A549 treated with AZD9567 at 1 μM for 4 hours (cell line): Measurements from ENCODE around the gene IFNW1. TPM values are rescaled to one million over a fixed set of nuclear protein-coding genes. Genes with fewer than 3 reads are reported as not detected.

Experiments
- total RNA-seq: library from RNA; stranded (reverse); fragments of 200-300 nt; extraction: Qiagen RNA extraction; gene quantifications from 5 replicates; pipeline ENCODE4 v1.2.3, GENCODE V29; 2022; ENCODE audit not compliant: insufficient read depth

The IFNW1 gene
- total RNA-seq: not detected in 5 replicates

GRCh38 chr9:21141427-21141882, at the start of gene IFNW1:
IFNW1 (minus strand) TSS chr9:21141832; CDS start chr9:21141570, 262 bp downstream.

GRCh38 chr9:21187487-21187886, 45.9 kb upstream of the IFNW1 start, which contains the start of gene IFNA4:
IFNA4 (minus strand) TSS chr9:21187587; CDS start chr9:21187531, 56 bp downstream.

GRCh38 chr9:21166560-21166959, 24.9 kb upstream of the IFNW1 start, which contains the start of gene IFNA21:
IFNA21 (minus strand) TSS chr9:21166660; CDS start chr9:21166612, 48 bp downstream.

Other genes with a start within 250 kb of the IFNW1 start
- gene HACD4, start 110.2 kb downstream of the IFNW1 start, total RNA-seq: 0.60 to 0.99 TPM (median 0.96 TPM) in 5 replicates
- not detected in 5 replicates for gene IFNB1, start 63.9 kb downstream of the IFNW1 start, total RNA-seq
- gene IFNA21, start 24.8 kb upstream of the IFNW1 start, total RNA-seq: not detected in 5 replicates
- not detected in 5 replicates for gene IFNA4, start 45.8 kb upstream of the IFNW1 start, total RNA-seq
- gene IFNA7, start 60.4 kb upstream of the IFNW1 start, total RNA-seq: not detected in 5 replicates
- gene IFNA10, start 65.3 kb upstream of the IFNW1 start, total RNA-seq: not detected in 5 replicates
- gene IFNA16, start 75.5 kb upstream of the IFNW1 start, total RNA-seq: not detected in 5 replicates
- gene IFNA17, start 86.4 kb upstream of the IFNW1 start, total RNA-seq: not detected in 5 replicates
- not detected in 5 replicates for gene IFNA14, start 98.2 kb upstream of the IFNW1 start, total RNA-seq
- gene IFNA5, start 163.5 kb upstream of the IFNW1 start, total RNA-seq: not detected in 5 replicates
- gene KLHL9, start 193.6 kb upstream of the IFNW1 start, total RNA-seq: 13.9 to 17.9 TPM (median 17.6 TPM) in 5 replicates
- gene IFNA6, start 209.1 kb upstream of the IFNW1 start, total RNA-seq: not detected in 5 replicates
- not detected in 5 replicates for gene IFNA13, start 226.2 kb upstream of the IFNW1 start, total RNA-seq
- gene IFNA2, start 243.6 kb upstream of the IFNW1 start, total RNA-seq: not detected in 5 replicates